Breast epithelium (tissue), 4 donors: ENCODE data around the gene MYBPC1. TPM values are rescaled to one million over a fixed set of nuclear protein-coding genes. Genes with fewer than 3 reads are reported as not detected.

Source experiments
- DNase-seq, 2 donors: peaks; one replicate each; pipeline ENCODE4 v3.0.0-alpha.2; 2019; ENCODE audit warnings: low spot score in 2 of 2
- H3K27ac ChIP-seq, 2 donors: fragments of 200-600 bp; sonication (generic) in 1 of 2; one replicate each; pipeline ENCODE4 v1.5.1; 2016 to 2019; ENCODE audit warnings: mild to moderate bottlenecking in 1 of 2
- H3K27me3 ChIP-seq, 2 donors: fragments of 200-600 bp; sonication (generic) in 1 of 2; one replicate each; pipeline versions ENCODE4 v1.5.1 to v1.6.0; 2017 to 2019; ENCODE audit warnings: control low read depth in 1 of 2, mild to moderate bottlenecking in 1 of 2
- H3K36me3 ChIP-seq: fragments of 200-600 bp; one replicate; pipeline ENCODE4 v1.5.1; 2019
- H3K4me1 ChIP-seq, 2 donors: fragments of 200-600 bp; sonication (generic); one replicate each; pipeline ENCODE4 v1.5.1; 2016 to 2019; ENCODE audit warnings: control low read depth in 1 of 2
- H3K4me3 ChIP-seq, 3 donors: fragments of 200-600 bp; sonication (generic); 1 replicate in 2 of 3; 2 replicates in 1 of 3; pipeline ENCODE4 v1.5.1; 2016 to 2019; ENCODE audit warnings: mild to moderate bottlenecking in 3 of 3, moderate library complexity in 2 of 3
- H3K9me3 ChIP-seq, 2 donors: fragments of 200-600 bp; sonication (generic) in 1 of 2; one replicate each; pipeline ENCODE4 v1.5.1; 2016 to 2019; ENCODE audit warnings: control low read depth in 1 of 2
- CTCF ChIP-seq, 3 donors: fragments of 450-650 bp; IDR thresholded peaks; one replicate each; pipeline ENCODE4 v1.5.1; 2016 to 2017; ENCODE audit warnings: antibody characterized with exemption in 3 of 3, mild to moderate bottlenecking in 3 of 3, moderate library complexity in 3 of 3
- POLR2A ChIP-seq: fragments of 450-650 bp; IDR thresholded peaks from one replicate; pipeline ENCODE4 v1.6.1; 2016; ENCODE audit warnings: antibody characterized with exemption, mild to moderate bottlenecking, moderate library complexity
- POLR2AphosphoS5 ChIP-seq, 3 donors: sonication (generic); formaldehyde crosslinking; IDR thresholded peaks; one replicate each; pipeline ENCODE4 v1.6.1; 2017; ENCODE audit warnings: antibody characterized with exemption in 3 of 3
- intact Hi-C: fragments of 100-400 bp; cut with DNase I; formaldehyde crosslinking; loops from one replicate; pipeline ENCODE4 v1.15.1; 2023; ENCODE audit warnings: low total_unique reads
- total RNA-seq, 3 donors: library from RNA; depleted of rRNA; stranded (reverse); fragments of >200 nt; gene quantifications; one replicate each; pipeline ENCODE4 v1.1.0, GENCODE V29; 2016

MYBPC1 gene
- total RNA-seq, 3 donors from 2014 or later: 0.64 to 395 (median 92.2) TPM

- Histone ChIP-seq H3K4me1 (no peaks in the 10 kb centered on the region), H3K27ac (no peak overlapping the region), H3K4me3 (no peak overlapping the region), H3K27me3 (no peaks in the 10 kb centered on the region), H3K36me3 (no peaks in the 10 kb centered on the region), H3K9me3 (no peaks in the 10 kb centered on the region)
- intact Hi-C loops: no loop called here
- no peak for TF ChIP-seq POLR2A
- TF ChIP-seq CTCF (IDR thresholded peaks at IDR 0.05): no peak
- TF ChIP-seq POLR2AphosphoS5 (IDR thresholded peaks at IDR 0.05): no peak
- no peak for DNase-seq
These were observed 111.6 kb downstream of the MYBPC1 start for GRCh38 chr12:101706403-101706802.

- H3K9me3 ChIP-seq: no peaks in the 10 kb centered on the region
- TF ChIP-seq CTCF (IDR thresholded peaks at IDR 0.05): no peak
- no peak for TF ChIP-seq POLR2AphosphoS5 (IDR thresholded peaks at IDR 0.05)
- TF ChIP-seq POLR2A: no peak
- no peaks in the 10 kb centered on the region for H3K36me3 ChIP-seq
- H3K4me1 ChIP-seq: no peaks in the 10 kb centered on the region
- H3K4me3 ChIP-seq: no peak overlapping the region
- no peak overlapping the region for H3K27ac ChIP-seq
- intact Hi-C loops: no loop called here
- DNase-seq: no peak
- H3K27me3 ChIP-seq: no peaks in the 10 kb centered on the region
These were observed 112.5 kb downstream of the MYBPC1 start for GRCh38 chr12:101707131-101707782.

GRCh38 chr12:101710288-101710687 is 115.5 kb downstream of the MYBPC1 start:
- Histone ChIP-seq H3K4me1 (no peaks in the 10 kb centered on the region), H3K27ac (no peak overlapping the region), H3K36me3 (no peaks in the 10 kb centered on the region), H3K9me3 (no peaks in the 10 kb centered on the region), H3K4me3 (no peak overlapping the region), H3K27me3 (no peaks in the 10 kb centered on the region)
- DNase-seq: no peak
- TF ChIP-seq POLR2AphosphoS5 (IDR thresholded peaks at IDR 0.05): no peak
- no peak for TF ChIP-seq CTCF (IDR thresholded peaks at IDR 0.05)
- no peak for TF ChIP-seq POLR2A
- intact Hi-C loops: no loop called here

GRCh38 chr12:101713059-101713682 is 118.4 kb downstream of the MYBPC1 start:
- Histone ChIP-seq H3K4me1 (no peaks in the 10 kb centered on the region), H3K9me3 (no peaks in the 10 kb centered on the region), H3K4me3 (peak overlapping the region in 1 of 3 donors; percentile 27), H3K27ac (peak overlapping the region; percentile 52 to 69), H3K27me3 (no peaks in the 10 kb centered on the region), H3K36me3 (no peaks in the 10 kb centered on the region)
- no peak for TF ChIP-seq POLR2AphosphoS5 (IDR thresholded peaks at IDR 0.05)
- TF ChIP-seq CTCF (IDR thresholded peaks at IDR 0.05): no peak
- no peak for TF ChIP-seq POLR2A
- intact Hi-C loops: no loop called here
- peak in 1 of 2 donors; percentile 33 for DNase-seq

- no peaks in the 10 kb centered on the region for H3K9me3 ChIP-seq
These were observed 119.2 kb downstream of the MYBPC1 start for GRCh38 chr12:101713930-101714329.

More at GRCh38 chr12:101713930-101714329, 119.2 kb downstream of the MYBPC1 start:
- H3K4me3 ChIP-seq: no peak overlapping the region
- DNase-seq: no peak
- no peak for TF ChIP-seq POLR2AphosphoS5 (IDR thresholded peaks at IDR 0.05)
- no peak for TF ChIP-seq CTCF (IDR thresholded peaks at IDR 0.05)
- no peak for TF ChIP-seq POLR2A
- H3K27me3 ChIP-seq: no peaks in the 10 kb centered on the region
- H3K4me1 ChIP-seq: no peaks in the 10 kb centered on the region
- peak overlapping the region; percentile 52 to 69 for H3K27ac ChIP-seq
- intact Hi-C loops: no loop called here
- H3K36me3 ChIP-seq: no peaks in the 10 kb centered on the region
